Nasal cavity respiratory epithelium epithelial cell of viscerocranial mucosa (primary cell): ENCODE measurements around the gene TAPBP. TPM values are rescaled to one million over a fixed set of nuclear protein-coding genes. Genes with fewer than 3 reads are reported as not detected.

Experiments
- total RNA-seq: library from RNA; depleted of rRNA; stranded (reverse); fragments of >200 nt; gene quantifications from 2 replicates; pipeline ENCODE4 v1.2.3, GENCODE V29; 2014

TAPBP gene
- 22.2 and 108 TPM in 2 replicates for total RNA-seq

GRCh38 chr6:33313709-33314514 lies at the start of gene TAPBP:
TSS of gene TAPBP (minus strand) at chr6:33314078. CDS start at chr6:33314041, 37 bp downstream.

GRCh38 chr6:33317669-33318425 lies 4.0 kb upstream of the TAPBP start, which contains the start of gene ZBTB22:
TSS of gene ZBTB22 (minus strand) at chr6:33317744. CDS start at chr6:33316916, 828 bp downstream.

GRCh38 chr6:33298773-33299236 lies 15.1 kb downstream of the TAPBP start, which contains the start of gene RGL2:
TSS of gene RGL2 (minus strand) at chr6:33298942. CDS start at chr6:33298610, 332 bp downstream.

GRCh38 chr6:33288921-33289783 lies 24.7 kb downstream of the TAPBP start, which contains the start of the genes PFDN6 and WDR46:
TSS of gene PFDN6 (plus strand) at chr6:33289601. CDS start at chr6:33289857, 256 bp downstream.
TSS of gene WDR46 (minus strand) at chr6:33289239. CDS start at chr6:33289170, 69 bp downstream.

GRCh38 chr6:33276864-33277662 lies 36.8 kb downstream of the TAPBP start, which contains the start of gene B3GALT4:
TSS of gene B3GALT4 (plus strand) at chr6:33277123. CDS start at chr6:33277420, 297 bp downstream.

GRCh38 chr6:33271468-33272274 lies 42.2 kb downstream of the TAPBP start, which contains the start of the genes RPS18 and VPS52:
TSS of gene RPS18 (plus strand) at chr6:33272075. CDS start at chr6:33272120, 45 bp downstream.
TSS of gene VPS52 (minus strand) at chr6:33271876. CDS start at chr6:33271675, 201 bp downstream.

Other genes with a start within 250 kb of the TAPBP start
- gene HLA-DPA1, start 240.4 kb downstream of the TAPBP start, total RNA-seq = 0.14 TPM in 1 of 2 replicates, not detected in the other
- gene HLA-DPB1, start 238.1 kb downstream of the TAPBP start, total RNA-seq = not detected in 2 replicates
- gene COL11A2, start 121.6 kb downstream of the TAPBP start, total RNA-seq = under 0.01 and 0.36 TPM in 2 replicates
- gene RXRB, start 113.4 kb downstream of the TAPBP start, total RNA-seq = 16.1 and 21.8 TPM in 2 replicates
- gene SLC39A7, start 113.2 kb downstream of the TAPBP start, total RNA-seq = 66.9 and 118 TPM in 2 replicates
- gene HSD17B8, start 109.4 kb downstream of the TAPBP start, total RNA-seq = 12.5 and 40.3 TPM in 2 replicates
- 34.2 and 48.2 TPM in 2 replicates for gene RING1, start 105.6 kb downstream of the TAPBP start, total RNA-seq
- gene VPS52, start 42.2 kb downstream of the TAPBP start, total RNA-seq = 27.0 and 28.8 TPM in 2 replicates
- 3,073 and 7,254 TPM in 2 replicates for gene RPS18, start 42.0 kb downstream of the TAPBP start, total RNA-seq
- gene B3GALT4, start 37.0 kb downstream of the TAPBP start, total RNA-seq = 2.7 and 4.1 TPM in 2 replicates
- 55.0 and 84.4 TPM in 2 replicates for gene WDR46, start 24.8 kb downstream of the TAPBP start, total RNA-seq
- 37.5 and 69.7 TPM in 2 replicates for gene PFDN6, start 24.5 kb downstream of the TAPBP start, total RNA-seq
- 22.9 and 40.4 TPM in 2 replicates for gene RGL2, start 15.1 kb downstream of the TAPBP start, total RNA-seq
- 19.9 and 24.3 TPM in 2 replicates for gene ZBTB22, start 3.7 kb upstream of the TAPBP start, total RNA-seq
- gene DAXX, start 8.9 kb upstream of the TAPBP start, total RNA-seq = 35.9 and 77.9 TPM in 2 replicates
- gene KIFC1, start 77.7 kb upstream of the TAPBP start, total RNA-seq = 0.21 and 0.68 TPM in 2 replicates
- 10.3 and 13.0 TPM in 2 replicates for gene PHF1, start 96.9 kb upstream of the TAPBP start, total RNA-seq
- 27.3 and 62.1 TPM in 2 replicates for gene CUTA, start 104.0 kb upstream of the TAPBP start, total RNA-seq
- 0.68 and 3.9 TPM in 2 replicates for gene SYNGAP1, start 106.0 kb upstream of the TAPBP start, total RNA-seq
- gene ZBTB9, start 140.5 kb upstream of the TAPBP start, total RNA-seq = 10.6 and 13.0 TPM in 2 replicates